Measurements from ENCODE around the gene THBS3. TPM values are rescaled to one million over a fixed set of nuclear protein-coding genes. Genes with fewer than 3 reads are reported as not detected.

THBS3 gene
- total RNA-seq, 1 experiment from 2014 or later: 35.9 TPM

DNA sequence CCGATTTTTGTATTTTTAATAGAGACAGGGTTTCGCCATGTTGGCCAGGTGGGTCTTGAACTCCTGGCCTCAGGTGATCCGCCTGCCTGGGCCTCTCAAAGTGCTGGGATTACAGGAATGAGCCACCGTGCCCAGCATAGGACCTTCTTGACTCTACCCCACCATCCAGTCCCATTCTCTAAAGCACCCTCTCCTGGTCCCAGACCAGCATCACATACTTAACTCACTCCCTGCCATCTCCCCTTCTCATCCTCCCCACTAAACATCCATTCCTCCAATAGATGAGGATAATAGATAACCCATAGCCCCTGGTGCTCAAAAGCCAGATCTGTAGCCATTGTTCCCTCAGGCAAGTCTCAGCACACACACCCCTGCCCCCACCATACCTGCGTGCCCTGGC, 45.5 kb upstream of the THBS3 start:
- Histone ChIP-seq H3K4me1 (ENCODE audit: control insufficient read depth, insufficient read depth, low read length) (peaks cover 8% of the 10 kb centered on the region), H3K4me3 (ENCODE audit: low read depth in 2 of 2, low read length in 2 of 2) (peak overlapping the region; percentile 72 to 77; a peak in 3 of 4 replicates), H3K9me3 (ENCODE audit: control insufficient read depth, insufficient read depth, low read depth, low read length) (no peaks in the 10 kb centered on the region), H3K27ac (ENCODE audit: low read length) (no peak overlapping the region), H3K27me3 (ENCODE audit: control insufficient read depth, insufficient read depth, low read length) (no peaks in the 10 kb centered on the region), H3K36me3 (ENCODE audit: control insufficient read depth, insufficient read depth, low read length) (peaks cover 5% of the 10 kb centered on the region)
- no peak for ATAC-seq
- no peak for DNase-seq (ENCODE audit: low read depth, low spot score)
- TF ChIP-seq, protein P1, sequence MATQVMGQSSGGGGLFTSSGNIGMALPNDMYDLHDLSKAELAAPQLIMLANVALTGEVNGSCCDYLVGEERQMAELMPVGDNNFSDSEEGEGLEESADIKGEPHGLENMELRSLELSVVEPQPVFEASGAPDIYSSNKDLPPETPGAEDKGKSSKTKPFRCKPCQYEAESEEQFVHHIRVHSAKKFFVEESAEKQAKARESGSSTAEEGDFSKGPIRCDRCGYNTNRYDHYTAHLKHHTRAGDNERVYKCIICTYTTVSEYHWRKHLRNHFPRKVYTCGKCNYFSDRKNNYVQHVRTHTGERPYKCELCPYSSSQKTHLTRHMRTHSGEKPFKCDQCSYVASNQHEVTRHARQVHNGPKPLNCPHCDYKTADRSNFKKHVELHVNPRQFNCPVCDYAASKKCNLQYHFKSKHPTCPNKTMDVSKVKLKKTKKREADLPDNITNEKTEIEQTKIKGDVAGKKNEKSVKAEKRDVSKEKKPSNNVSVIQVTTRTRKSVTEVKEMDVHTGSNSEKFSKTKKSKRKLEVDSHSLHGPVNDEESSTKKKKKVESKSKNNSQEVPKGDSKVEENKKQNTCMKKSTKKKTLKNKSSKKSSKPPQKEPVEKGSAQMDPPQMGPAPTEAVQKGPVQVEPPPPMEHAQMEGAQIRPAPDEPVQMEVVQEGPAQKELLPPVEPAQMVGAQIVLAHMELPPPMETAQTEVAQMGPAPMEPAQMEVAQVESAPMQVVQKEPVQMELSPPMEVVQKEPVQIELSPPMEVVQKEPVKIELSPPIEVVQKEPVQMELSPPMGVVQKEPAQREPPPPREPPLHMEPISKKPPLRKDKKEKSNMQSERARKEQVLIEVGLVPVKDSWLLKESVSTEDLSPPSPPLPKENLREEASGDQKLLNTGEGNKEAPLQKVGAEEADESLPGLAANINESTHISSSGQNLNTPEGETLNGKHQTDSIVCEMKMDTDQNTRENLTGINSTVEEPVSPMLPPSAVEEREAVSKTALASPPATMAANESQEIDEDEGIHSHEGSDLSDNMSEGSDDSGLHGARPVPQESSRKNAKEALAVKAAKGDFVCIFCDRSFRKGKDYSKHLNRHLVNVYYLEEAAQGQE (IDR thresholded peaks at IDR 0.05; ENCODE audit: insufficient read depth in 1 of 2, low read depth in 2 of 2, low read length in 1 of 2): no peak
- TF ChIP-seq TCF7L2 (IDR thresholded peaks at IDR 0.05; ENCODE audit: low read depth, low read length): no peak
- intact Hi-C loops (cut with micrococcal nuclease; ENCODE audit: unreplicated experiment) (no loop called here), in situ Hi-C loops (cut with HindIII; ENCODE audit: low pct_unique_long_range_greater_than_20kb, low sequenced_read_pairs) (no loop called here)
- ChIA-PET POLR2A (interaction anchor here (0.5 kb wide), 1 partner anchor 27 kb away, joined by 5 read pairs; no protein-coding TSS in a partner anchor), CTCF (interaction anchor here (1.1 kb wide), 1 partner anchor 8 kb away, joined by 3 read pairs; no protein-coding TSS in a partner anchor)
- BruUV-seq (replicated peaks): no TSS peak

DNA sequence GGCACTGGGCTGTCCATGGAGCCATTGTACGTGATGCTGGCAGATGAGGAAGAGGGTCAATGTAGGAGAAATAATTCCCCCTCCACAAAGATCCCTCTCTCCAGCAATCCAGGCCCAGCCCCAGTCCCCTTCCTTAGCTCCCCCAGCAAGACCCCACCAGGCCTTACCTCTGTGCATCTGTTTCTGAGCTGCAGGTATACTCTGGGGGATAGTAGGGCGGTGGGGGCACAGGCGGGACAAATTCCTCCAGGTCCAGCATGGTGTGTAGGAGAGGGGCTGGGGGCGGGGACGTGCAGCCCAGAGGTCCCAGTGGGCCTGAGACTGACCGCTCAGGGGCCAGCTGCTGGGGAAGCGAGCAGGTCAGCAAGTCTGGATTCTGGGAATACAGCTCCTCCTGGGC, 43.9 kb upstream of the THBS3 start:
- TF ChIP-seq POLR2AphosphoS5 (IDR thresholded peaks at IDR 0.05; ENCODE audit: low read depth, low read length) (no peak), SIN3A (IDR thresholded peaks at IDR 0.05; ENCODE audit: borderline replicate concordance, insufficient read depth, low read depth, low read length) (no peak), TCF7L2 (IDR thresholded peaks at IDR 0.05; ENCODE audit: low read depth, low read length) (no peak)
- TF ChIP-seq, protein P1 (IDR thresholded peaks at IDR 0.05; ENCODE audit: insufficient read depth in 1 of 2, low read depth in 2 of 2, low read length in 1 of 2): no peak
- TF ChIP-seq, protein P2, sequence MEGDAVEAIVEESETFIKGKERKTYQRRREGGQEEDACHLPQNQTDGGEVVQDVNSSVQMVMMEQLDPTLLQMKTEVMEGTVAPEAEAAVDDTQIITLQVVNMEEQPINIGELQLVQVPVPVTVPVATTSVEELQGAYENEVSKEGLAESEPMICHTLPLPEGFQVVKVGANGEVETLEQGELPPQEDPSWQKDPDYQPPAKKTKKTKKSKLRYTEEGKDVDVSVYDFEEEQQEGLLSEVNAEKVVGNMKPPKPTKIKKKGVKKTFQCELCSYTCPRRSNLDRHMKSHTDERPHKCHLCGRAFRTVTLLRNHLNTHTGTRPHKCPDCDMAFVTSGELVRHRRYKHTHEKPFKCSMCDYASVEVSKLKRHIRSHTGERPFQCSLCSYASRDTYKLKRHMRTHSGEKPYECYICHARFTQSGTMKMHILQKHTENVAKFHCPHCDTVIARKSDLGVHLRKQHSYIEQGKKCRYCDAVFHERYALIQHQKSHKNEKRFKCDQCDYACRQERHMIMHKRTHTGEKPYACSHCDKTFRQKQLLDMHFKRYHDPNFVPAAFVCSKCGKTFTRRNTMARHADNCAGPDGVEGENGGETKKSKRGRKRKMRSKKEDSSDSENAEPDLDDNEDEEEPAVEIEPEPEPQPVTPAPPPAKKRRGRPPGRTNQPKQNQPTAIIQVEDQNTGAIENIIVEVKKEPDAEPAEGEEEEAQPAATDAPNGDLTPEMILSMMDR (IDR thresholded peaks at IDR 0.05): no peak
- CTCF ChIA-PET: interaction anchor here (0.6 to 3.9 kb wide), 9 partner anchors 12 to 397 kb away, joined by 3 to 34 read pairs (median 3); partner anchors contain the start of genes FDPS and RUSC1
- BruUV-seq (replicated peaks): no TSS peak

More for the DNA sequence above, 43.9 kb upstream of the THBS3 start:
- no peak for ATAC-seq
- peaks cover 8% of the 10 kb centered on the region for H3K4me1 ChIP-seq (ENCODE audit: control insufficient read depth, insufficient read depth, low read length)
- intact Hi-C loops (cut with micrococcal nuclease; ENCODE audit: unreplicated experiment): no loop called here
- H3K9me3 ChIP-seq (ENCODE audit: control insufficient read depth, insufficient read depth, low read depth, low read length): no peaks in the 10 kb centered on the region
- no peak overlapping the region for H3K27ac ChIP-seq (ENCODE audit: low read length)
- H3K4me3 ChIP-seq (ENCODE audit: low read depth in 2 of 2, low read length in 2 of 2): no peak overlapping the region
- no peak for DNase-seq (ENCODE audit: low read depth, low spot score)
- in situ Hi-C loops (cut with HindIII; ENCODE audit: low pct_unique_long_range_greater_than_20kb, low sequenced_read_pairs): no loop called here
- POLR2A ChIA-PET: interaction anchor here (1.2 kb wide), 1 partner anchor 65 kb away, joined by 3 read pairs; no protein-coding TSS in a partner anchor
- peaks cover 3% of the 10 kb centered on the region; the same call in 1 of the 2 replicates for H3K36me3 ChIP-seq (ENCODE audit: control insufficient read depth, insufficient read depth, low read length)
- H3K27me3 ChIP-seq (ENCODE audit: control insufficient read depth, insufficient read depth, low read length): no peaks in the 10 kb centered on the region
